H1 (cell line): ENCODE data around the gene ADGRB2. TPM values are rescaled to one million over a fixed set of nuclear protein-coding genes. Genes with fewer than 3 reads are reported as not detected.

Experiments used
- PHF8 ChIP-seq: fragments of 200-600 bp; sonication (generic); conservative IDR thresholded peaks from 2 replicates; pipeline ENCODE4 v1.7.1; 2012; ENCODE audit warnings: low read depth, mild to moderate bottlenecking, inconsistent platforms, low read length, moderate library complexity
- RNF2 ChIP-seq: fragments of 200-900, 300-1000 bp; sonication (generic); IDR thresholded peaks from 2 replicates; pipeline ENCODE4 v1.7.1; 2016; ENCODE audit warnings: borderline replicate concordance, low read depth, mild to moderate bottlenecking, antibody characterized with exemption, low read length; ENCODE audit not compliant: poor library complexity, severe bottlenecking; ENCODE audit errors: missing control alignments
- TAF7 ChIP-seq: optimal IDR thresholded peaks from 2 replicates; pipeline ENCODE3; 2011; ENCODE audit warnings: low read depth, mild to moderate bottlenecking, inconsistent platforms, low read length, moderate library complexity, borderline replicate concordance
- polyA plus RNA-seq, 7 experiments: library from polyadenylated mRNA; depleted of rRNA in 3 of 7; stranded (reverse) in 5 of 7; unstranded in 2 of 7; fragments of >200 nt in 5 of 7; fragments of 200-250 nt in 2 of 7; gene quantifications; 1 replicate in 5 of 7; 2 replicates in 1 of 7; 4 replicates in 1 of 7; pipeline versions ENCODE4 v1.2.1 to v1.2.3, GENCODE V29; 2011 to 2013; ENCODE audit warnings: missing spikeins in 2 of 7, mixed read lengths in 2 of 7
- total RNA-seq: library from RNA; stranded (reverse); fragmentation: NEBNext Ultra II Directional; extraction: Animal tissue kit (Norgen Biotek cat#: 25700); gene quantifications from 2 replicates; pipeline ENCODE4 v1.2.1, GENCODE V29; 2021
- TF ChIP-seq, protein P1 (sequence below), 3 experiments: IDR thresholded peaks; 1 replicate in 2 of 3; 2 replicates in 1 of 3; pipeline versions ENCODE4 v1.5.1 to v1.6.1; 2011; ENCODE audit warnings: low read length in 3 of 3, mild to moderate bottlenecking in 3 of 3, inconsistent platforms in 2 of 3, low read depth in 1 of 3, moderate library complexity in 1 of 3; ENCODE audit not compliant: insufficient read depth in 1 of 3; ENCODE audit errors: control extremely low read depth in 1 of 3
- TF ChIP-seq, protein P2 (sequence below): fragments of 300-600 bp; sonication (generic); IDR thresholded peaks from 2 replicates; pipeline ENCODE4 v1.7.1; 2012; ENCODE audit warnings: low read length, moderate library complexity, mild to moderate bottlenecking, inconsistent platforms; ENCODE audit not compliant: insufficient replicate concordance

The ADGRB2 gene
- total and polyA plus RNA-seq, 2 of the 8 experiments (the other 6 are each of a cell fraction or from before 2014, with no cell fraction given): 15.6 to 26.2 TPM

DNA sequence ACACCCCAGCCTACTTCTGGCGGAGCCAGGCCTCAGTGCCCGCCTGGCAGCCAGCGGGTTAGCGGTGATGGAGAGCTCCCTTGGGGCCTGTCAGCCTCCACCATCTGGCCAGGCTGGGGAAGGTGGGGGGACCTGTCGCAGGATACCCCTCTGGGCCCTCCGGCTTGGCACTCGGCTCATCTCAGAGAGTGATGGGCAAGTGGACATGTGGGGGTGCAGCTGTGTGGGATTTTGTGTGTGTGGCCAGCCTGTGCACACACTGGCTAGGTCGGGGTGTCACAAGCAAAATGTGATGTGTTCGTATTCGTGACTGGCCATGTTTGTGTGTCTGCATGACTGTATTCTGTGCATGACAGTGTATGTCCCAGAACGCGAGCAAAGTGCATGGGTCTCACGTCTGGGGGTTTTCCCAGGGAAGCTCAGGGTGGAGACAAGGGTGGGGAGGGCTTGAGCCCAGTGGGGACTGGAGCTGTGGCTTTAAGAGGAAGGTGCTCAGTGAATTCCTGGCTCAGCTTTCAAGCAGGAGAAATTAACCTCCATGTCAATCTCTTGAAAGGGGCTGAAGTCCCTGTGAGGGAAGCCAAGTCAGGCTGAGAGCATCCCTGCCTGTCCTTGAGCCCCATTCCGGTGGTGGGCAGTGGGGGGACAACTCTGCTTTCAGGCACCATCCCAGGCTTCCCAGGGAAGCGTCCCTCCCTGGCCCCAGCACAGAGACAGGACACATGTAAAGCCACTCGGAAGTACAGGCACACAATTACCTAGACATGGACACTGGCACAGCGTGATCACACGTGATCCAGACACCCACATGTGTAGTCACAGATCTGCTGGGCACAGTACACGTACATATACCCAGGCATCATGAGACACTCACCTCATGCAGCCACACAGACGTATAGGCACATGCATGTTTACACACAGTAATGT is 21.1 kb upstream of the ADGRB2 start (continued):
- TF ChIP-seq, protein P1, sequence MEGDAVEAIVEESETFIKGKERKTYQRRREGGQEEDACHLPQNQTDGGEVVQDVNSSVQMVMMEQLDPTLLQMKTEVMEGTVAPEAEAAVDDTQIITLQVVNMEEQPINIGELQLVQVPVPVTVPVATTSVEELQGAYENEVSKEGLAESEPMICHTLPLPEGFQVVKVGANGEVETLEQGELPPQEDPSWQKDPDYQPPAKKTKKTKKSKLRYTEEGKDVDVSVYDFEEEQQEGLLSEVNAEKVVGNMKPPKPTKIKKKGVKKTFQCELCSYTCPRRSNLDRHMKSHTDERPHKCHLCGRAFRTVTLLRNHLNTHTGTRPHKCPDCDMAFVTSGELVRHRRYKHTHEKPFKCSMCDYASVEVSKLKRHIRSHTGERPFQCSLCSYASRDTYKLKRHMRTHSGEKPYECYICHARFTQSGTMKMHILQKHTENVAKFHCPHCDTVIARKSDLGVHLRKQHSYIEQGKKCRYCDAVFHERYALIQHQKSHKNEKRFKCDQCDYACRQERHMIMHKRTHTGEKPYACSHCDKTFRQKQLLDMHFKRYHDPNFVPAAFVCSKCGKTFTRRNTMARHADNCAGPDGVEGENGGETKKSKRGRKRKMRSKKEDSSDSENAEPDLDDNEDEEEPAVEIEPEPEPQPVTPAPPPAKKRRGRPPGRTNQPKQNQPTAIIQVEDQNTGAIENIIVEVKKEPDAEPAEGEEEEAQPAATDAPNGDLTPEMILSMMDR (IDR thresholded peaks at IDR 0.05; ENCODE audit: control extremely low read depth in 1 of 3, insufficient read depth in 1 of 3, low read depth in 1 of 3, low read length in 3 of 3): no peak
- TF ChIP-seq, protein P2, sequence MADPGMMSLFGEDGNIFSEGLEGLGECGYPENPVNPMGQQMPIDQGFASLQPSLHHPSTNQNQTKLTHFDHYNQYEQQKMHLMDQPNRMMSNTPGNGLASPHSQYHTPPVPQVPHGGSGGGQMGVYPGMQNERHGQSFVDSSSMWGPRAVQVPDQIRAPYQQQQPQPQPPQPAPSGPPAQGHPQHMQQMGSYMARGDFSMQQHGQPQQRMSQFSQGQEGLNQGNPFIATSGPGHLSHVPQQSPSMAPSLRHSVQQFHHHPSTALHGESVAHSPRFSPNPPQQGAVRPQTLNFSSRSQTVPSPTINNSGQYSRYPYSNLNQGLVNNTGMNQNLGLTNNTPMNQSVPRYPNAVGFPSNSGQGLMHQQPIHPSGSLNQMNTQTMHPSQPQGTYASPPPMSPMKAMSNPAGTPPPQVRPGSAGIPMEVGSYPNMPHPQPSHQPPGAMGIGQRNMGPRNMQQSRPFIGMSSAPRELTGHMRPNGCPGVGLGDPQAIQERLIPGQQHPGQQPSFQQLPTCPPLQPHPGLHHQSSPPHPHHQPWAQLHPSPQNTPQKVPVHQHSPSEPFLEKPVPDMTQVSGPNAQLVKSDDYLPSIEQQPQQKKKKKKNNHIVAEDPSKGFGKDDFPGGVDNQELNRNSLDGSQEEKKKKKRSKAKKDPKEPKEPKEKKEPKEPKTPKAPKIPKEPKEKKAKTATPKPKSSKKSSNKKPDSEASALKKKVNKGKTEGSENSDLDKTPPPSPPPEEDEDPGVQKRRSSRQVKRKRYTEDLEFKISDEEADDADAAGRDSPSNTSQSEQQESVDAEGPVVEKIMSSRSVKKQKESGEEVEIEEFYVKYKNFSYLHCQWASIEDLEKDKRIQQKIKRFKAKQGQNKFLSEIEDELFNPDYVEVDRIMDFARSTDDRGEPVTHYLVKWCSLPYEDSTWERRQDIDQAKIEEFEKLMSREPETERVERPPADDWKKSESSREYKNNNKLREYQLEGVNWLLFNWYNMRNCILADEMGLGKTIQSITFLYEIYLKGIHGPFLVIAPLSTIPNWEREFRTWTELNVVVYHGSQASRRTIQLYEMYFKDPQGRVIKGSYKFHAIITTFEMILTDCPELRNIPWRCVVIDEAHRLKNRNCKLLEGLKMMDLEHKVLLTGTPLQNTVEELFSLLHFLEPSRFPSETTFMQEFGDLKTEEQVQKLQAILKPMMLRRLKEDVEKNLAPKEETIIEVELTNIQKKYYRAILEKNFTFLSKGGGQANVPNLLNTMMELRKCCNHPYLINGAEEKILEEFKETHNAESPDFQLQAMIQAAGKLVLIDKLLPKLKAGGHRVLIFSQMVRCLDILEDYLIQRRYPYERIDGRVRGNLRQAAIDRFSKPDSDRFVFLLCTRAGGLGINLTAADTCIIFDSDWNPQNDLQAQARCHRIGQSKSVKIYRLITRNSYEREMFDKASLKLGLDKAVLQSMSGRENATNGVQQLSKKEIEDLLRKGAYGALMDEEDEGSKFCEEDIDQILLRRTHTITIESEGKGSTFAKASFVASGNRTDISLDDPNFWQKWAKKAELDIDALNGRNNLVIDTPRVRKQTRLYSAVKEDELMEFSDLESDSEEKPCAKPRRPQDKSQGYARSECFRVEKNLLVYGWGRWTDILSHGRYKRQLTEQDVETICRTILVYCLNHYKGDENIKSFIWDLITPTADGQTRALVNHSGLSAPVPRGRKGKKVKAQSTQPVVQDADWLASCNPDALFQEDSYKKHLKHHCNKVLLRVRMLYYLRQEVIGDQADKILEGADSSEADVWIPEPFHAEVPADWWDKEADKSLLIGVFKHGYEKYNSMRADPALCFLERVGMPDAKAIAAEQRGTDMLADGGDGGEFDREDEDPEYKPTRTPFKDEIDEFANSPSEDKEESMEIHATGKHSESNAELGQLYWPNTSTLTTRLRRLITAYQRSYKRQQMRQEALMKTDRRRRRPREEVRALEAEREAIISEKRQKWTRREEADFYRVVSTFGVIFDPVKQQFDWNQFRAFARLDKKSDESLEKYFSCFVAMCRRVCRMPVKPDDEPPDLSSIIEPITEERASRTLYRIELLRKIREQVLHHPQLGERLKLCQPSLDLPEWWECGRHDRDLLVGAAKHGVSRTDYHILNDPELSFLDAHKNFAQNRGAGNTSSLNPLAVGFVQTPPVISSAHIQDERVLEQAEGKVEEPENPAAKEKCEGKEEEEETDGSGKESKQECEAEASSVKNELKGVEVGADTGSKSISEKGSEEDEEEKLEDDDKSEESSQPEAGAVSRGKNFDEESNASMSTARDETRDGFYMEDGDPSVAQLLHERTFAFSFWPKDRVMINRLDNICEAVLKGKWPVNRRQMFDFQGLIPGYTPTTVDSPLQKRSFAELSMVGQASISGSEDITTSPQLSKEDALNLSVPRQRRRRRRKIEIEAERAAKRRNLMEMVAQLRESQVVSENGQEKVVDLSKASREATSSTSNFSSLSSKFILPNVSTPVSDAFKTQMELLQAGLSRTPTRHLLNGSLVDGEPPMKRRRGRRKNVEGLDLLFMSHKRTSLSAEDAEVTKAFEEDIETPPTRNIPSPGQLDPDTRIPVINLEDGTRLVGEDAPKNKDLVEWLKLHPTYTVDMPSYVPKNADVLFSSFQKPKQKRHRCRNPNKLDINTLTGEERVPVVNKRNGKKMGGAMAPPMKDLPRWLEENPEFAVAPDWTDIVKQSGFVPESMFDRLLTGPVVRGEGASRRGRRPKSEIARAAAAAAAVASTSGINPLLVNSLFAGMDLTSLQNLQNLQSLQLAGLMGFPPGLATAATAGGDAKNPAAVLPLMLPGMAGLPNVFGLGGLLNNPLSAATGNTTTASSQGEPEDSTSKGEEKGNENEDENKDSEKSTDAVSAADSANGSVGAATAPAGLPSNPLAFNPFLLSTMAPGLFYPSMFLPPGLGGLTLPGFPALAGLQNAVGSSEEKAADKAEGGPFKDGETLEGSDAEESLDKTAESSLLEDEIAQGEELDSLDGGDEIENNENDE: no peak
- TF ChIP-seq TAF7 (no peak), PHF8 (no peak), RNF2 (no peak)
